ENCODE measurements around the gene PATL2. TPM values are rescaled to one million over a fixed set of nuclear protein-coding genes. Genes with fewer than 3 reads are reported as not detected.

PATL2 gene
- total RNA-seq, 1 donor from 2014 or later = 0.40 TPM

DNA sequence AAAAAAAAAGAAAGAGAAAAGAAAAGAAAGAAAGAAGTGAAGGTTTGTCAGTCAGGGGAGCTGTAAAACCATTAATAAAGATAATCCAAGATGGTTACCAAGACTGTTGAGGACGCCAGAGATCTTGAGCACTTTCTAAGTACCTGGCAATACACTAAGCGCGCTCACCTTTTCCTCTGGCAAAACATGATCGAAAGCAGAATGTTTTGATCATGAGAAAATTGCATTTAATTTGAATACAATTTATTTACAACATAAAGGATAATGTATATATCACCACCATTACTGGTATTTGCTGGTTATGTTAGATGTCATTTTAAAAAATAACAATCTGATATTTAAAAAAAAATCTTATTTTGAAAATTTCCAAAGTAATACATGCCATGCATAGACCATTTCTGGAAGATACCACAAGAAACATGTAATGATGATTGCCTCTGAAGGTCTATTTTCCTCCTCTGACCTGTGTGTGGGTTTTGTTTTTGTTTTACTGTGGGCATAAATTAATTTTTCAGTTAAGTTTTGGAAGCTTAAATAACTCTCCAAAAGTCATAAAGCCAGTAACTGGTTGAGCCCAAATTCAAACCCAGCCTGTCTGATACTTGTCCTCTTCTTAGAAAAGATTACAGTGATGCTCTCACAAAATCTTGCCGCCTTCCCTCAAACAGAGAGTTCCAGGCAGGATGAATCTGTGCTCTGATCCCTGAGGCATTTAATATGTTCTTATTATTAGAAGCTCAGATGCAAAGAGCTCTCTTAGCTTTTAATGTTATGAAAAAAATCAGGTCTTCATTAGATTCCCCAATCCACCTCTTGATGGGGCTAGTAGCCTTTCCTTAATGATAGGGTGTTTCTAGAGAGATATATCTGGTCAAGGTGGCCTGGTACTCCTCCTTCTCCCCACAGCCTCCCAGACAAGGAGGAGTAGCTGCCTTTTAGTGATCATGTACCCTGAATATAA lies 2.2 kb upstream of the PATL2 start:
- no peaks in the 10 kb centered on the region for H3K9me3 Mint-ChIP-seq (ENCODE audit: unreplicated experiment)
- peaks cover 38% of the 10 kb centered on the region for H3K36me3 Mint-ChIP-seq (ENCODE audit: unreplicated experiment)
- peak overlapping the region; percentile 100 for H3K27ac Mint-ChIP-seq (ENCODE audit: unreplicated experiment)
- no peak for DNase-seq (ENCODE audit: extremely low spot score, unreplicated experiment)
- no peaks in the 10 kb centered on the region for H3K27me3 Mint-ChIP-seq (ENCODE audit: unreplicated experiment)
- peak overlapping the region; percentile 92 for H3K4me3 Mint-ChIP-seq (ENCODE audit: unreplicated experiment)
- TF ChIP-seq, protein P1, sequence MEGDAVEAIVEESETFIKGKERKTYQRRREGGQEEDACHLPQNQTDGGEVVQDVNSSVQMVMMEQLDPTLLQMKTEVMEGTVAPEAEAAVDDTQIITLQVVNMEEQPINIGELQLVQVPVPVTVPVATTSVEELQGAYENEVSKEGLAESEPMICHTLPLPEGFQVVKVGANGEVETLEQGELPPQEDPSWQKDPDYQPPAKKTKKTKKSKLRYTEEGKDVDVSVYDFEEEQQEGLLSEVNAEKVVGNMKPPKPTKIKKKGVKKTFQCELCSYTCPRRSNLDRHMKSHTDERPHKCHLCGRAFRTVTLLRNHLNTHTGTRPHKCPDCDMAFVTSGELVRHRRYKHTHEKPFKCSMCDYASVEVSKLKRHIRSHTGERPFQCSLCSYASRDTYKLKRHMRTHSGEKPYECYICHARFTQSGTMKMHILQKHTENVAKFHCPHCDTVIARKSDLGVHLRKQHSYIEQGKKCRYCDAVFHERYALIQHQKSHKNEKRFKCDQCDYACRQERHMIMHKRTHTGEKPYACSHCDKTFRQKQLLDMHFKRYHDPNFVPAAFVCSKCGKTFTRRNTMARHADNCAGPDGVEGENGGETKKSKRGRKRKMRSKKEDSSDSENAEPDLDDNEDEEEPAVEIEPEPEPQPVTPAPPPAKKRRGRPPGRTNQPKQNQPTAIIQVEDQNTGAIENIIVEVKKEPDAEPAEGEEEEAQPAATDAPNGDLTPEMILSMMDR (IDR thresholded peaks at IDR 0.05) = peak; percentile 45
- H3K4me1 Mint-ChIP-seq (ENCODE audit: unreplicated experiment) = peaks cover 39% of the 10 kb centered on the region

DNA sequence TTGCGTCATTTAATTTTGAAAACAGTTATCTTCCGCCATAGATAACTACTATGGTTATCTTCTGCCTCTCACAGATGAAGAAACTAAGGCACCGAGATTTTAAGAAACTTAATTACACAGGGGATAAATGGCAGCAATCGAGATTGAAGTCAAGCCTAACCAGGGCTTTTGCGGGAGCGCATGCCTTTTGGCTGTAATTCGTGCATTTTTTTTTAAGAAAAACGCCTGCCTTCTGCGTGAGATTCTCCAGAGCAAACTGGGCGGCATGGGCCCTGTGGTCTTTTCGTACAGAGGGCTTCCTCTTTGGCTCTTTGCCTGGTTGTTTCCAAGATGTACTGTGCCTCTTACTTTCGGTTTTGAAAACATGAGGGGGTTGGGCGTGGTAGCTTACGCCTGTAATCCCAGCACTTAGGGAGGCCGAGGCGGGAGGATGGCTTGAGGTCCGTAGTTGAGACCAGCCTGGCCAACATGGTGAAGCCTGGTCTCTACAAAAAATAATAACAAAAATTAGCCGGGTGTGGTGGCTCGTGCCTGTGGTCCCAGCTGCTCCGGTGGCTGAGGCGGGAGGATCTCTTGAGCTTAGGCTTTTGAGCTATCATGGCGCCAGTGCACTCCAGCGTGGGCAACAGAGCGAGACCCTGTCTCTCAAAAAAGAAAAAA lies 1.4 kb upstream of the PATL2 start:
- TF ChIP-seq, protein P1 (IDR thresholded peaks at IDR 0.05) = no peak
- H3K4me1 Mint-ChIP-seq (ENCODE audit: unreplicated experiment) = peaks cover 39% of the 10 kb centered on the region
- H3K4me3 Mint-ChIP-seq (ENCODE audit: unreplicated experiment) = peak overlapping the region; percentile 92
- peak overlapping the region; percentile 100 for H3K27ac Mint-ChIP-seq (ENCODE audit: unreplicated experiment)
- no peaks in the 10 kb centered on the region for H3K27me3 Mint-ChIP-seq (ENCODE audit: unreplicated experiment)
- no peak for DNase-seq (ENCODE audit: extremely low spot score, unreplicated experiment)
- H3K36me3 Mint-ChIP-seq (ENCODE audit: unreplicated experiment) = peaks cover 30% of the 10 kb centered on the region
- no peaks in the 10 kb centered on the region for H3K9me3 Mint-ChIP-seq (ENCODE audit: unreplicated experiment)

DNA sequence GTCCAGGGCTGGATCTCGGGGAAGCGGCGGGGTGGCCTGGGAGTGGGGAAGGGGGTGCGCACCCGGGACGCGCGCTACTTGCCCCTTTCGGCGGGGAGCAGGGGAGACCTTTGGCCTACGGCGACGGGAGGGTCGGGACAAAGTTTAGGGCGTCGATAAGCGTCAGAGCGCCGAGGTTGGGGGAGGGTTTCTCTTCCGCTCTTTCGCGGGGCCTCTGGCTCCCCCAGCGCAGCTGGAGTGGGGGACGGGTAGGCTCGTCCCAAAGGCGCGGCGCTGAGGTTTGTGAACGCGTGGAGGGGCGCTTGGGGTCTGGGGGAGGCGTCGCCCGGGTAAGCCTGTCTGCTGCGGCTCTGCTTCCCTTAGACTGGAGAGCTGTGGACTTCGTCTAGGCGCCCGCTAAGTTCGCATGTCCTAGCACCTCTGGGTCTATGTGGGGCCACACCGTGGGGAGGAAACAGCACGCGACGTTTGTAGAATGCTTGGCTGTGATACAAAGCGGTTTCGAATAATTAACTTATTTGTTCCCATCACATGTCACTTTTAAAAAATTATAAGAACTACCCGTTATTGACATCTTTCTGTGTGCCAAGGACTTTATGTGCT lies 721 bp upstream of the PATL2 start:
- peaks cover 39% of the 10 kb centered on the region for H3K4me1 Mint-ChIP-seq (ENCODE audit: unreplicated experiment)
- no peak for DNase-seq (ENCODE audit: extremely low spot score, unreplicated experiment)
- H3K36me3 Mint-ChIP-seq (ENCODE audit: unreplicated experiment) = peaks cover 24% of the 10 kb centered on the region
- H3K4me3 Mint-ChIP-seq (ENCODE audit: unreplicated experiment) = peak overlapping the region; percentile 92
- TF ChIP-seq, protein P1 (IDR thresholded peaks at IDR 0.05) = no peak
- H3K9me3 Mint-ChIP-seq (ENCODE audit: unreplicated experiment) = no peaks in the 10 kb centered on the region
- peak overlapping the region; percentile 100 for H3K27ac Mint-ChIP-seq (ENCODE audit: unreplicated experiment)
- H3K27me3 Mint-ChIP-seq (ENCODE audit: unreplicated experiment) = no peaks in the 10 kb centered on the region

DNA sequence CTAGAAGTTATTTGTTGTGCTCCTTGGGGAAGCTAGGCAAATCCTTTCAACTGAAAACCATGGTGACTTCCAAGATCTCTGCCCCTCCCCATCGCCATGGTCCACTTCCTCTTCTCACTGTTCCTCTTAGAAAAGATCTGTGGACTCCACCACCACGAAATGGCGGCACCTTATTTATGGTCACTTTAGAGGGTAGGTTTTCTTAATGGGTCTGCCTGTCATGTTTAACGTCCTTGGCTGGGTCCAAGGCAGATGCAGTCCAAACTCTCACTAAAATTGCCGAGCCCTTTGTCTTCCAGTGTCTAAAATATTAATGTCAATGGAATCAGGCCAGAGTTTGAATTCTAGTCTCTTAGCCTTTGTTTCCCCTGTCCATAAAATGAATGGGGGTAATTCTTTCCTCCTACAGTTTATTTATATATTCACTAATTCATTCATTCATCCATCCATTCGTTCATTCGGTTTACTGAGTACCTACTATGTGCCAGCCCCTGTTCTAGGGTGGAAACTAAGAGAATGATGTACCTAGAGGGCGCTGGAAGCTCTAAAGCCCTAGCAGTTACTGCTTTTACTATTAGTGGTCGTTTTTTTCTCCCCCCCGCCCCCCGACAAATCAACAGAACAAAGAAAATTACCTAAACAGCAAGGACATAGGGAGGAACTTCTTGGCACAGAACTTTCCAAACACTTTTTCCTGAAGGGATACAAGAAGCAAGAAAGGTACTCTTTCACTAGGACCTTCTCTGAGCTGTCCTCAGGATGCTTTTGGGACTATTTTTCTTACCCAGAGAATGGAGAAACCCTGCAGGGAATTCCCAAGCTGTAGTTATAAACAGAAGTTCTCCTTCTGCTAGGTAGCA lies 657 bp downstream of the PATL2 start:
- Mint-ChIP-seq H3K27me3 (ENCODE audit: unreplicated experiment) (peaks cover under 1% of the 10 kb centered on the region), H3K27ac (ENCODE audit: unreplicated experiment) (peak overlapping the region; percentile 100), H3K4me1 (ENCODE audit: unreplicated experiment) (peaks cover 38% of the 10 kb centered on the region), H3K36me3 (ENCODE audit: unreplicated experiment) (peaks cover 13% of the 10 kb centered on the region), H3K4me3 (ENCODE audit: unreplicated experiment) (peak overlapping the region; percentile 92), H3K9me3 (ENCODE audit: unreplicated experiment) (no peaks in the 10 kb centered on the region)
- TF ChIP-seq, protein P1 (IDR thresholded peaks at IDR 0.05) = peak; percentile 55
- DNase-seq (ENCODE audit: extremely low spot score, unreplicated experiment) = no peak
